H7 (cell line): Measurements from ENCODE around the gene NDRG3. TPM values are rescaled to one million over a fixed set of nuclear protein-coding genes. Genes with fewer than 3 reads are reported as not detected.

Experiments
- DNase-seq: peaks from one replicate; pipeline ENCODE4 v3.0.0; 2012
- H3K27me3 ChIP-seq: 2 replicates; pipeline ENCODE4 v1.6.0; 2011; ENCODE audit warnings: mild to moderate bottlenecking, low read length; ENCODE audit not compliant: control insufficient read depth, insufficient read depth
- H3K36me3 ChIP-seq: replicated peaks from 2 replicates; pipeline ENCODE4 v1.5.1; 2011; ENCODE audit warnings: low read length; ENCODE audit not compliant: control insufficient read depth, insufficient read depth
- H3K4me3 ChIP-seq: 2 replicates; pipeline ENCODE4 v1.5.1; 2011; ENCODE audit warnings: low read depth, mild to moderate bottlenecking, control low read depth, low read length, moderate library complexity; ENCODE audit not compliant: insufficient read depth
- total RNA-seq: library from RNA; depleted of rRNA; stranded (reverse); fragments of >200 nt; shearing (Covaris generic); gene quantifications from 2 replicates; pipeline ENCODE4 v1.2.3, GENCODE V29; 2014; rRNA removed

NDRG3 gene
- total RNA-seq, 1 experiment from 2014 or later: 23.2 TPM

- Histone ChIP-seq H3K27me3 (no peaks in the 10 kb centered on the region), H3K4me3 (no peak overlapping the region), H3K36me3 (peaks cover 28% of the 10 kb centered on the region)
- DNase-seq: no peak
Measured at GRCh38 chr20:36607586-36608387, 138.1 kb downstream of the NDRG3 start.

- Histone ChIP-seq H3K36me3 (peaks cover 20% of the 10 kb centered on the region), H3K4me3 (peak overlapping the region; percentile 79), H3K27me3 (no peaks in the 10 kb centered on the region)
- no peak for DNase-seq
Measured at GRCh38 chr20:36606158-36607066, 139.5 kb downstream of the NDRG3 start.

- Histone ChIP-seq H3K4me3 (peak within 1 kb of the TSS; percentile 79), H3K27me3 (no peaks in the 10 kb centered on the region), H3K36me3 (peaks cover 17% of the 10 kb centered on the region)
- peak; percentile 97 for DNase-seq
Measured at GRCh38 chr20:36605399-36606157, 140.3 kb downstream of the NDRG3 start, which contains the start of gene RAB5IF. Gene RAB5IF, plus strand, starts transcription at chr20:36605779. Its CDS starts 173 bp downstream, at chr20:36605952.

GRCh38 chr20:36604952-36605398 lies 140.9 kb downstream of the NDRG3 start:
- Histone ChIP-seq H3K27me3 (no peaks in the 10 kb centered on the region), H3K36me3 (peaks cover 17% of the 10 kb centered on the region), H3K4me3 (no peak overlapping the region)
- no peak for DNase-seq

Other genes with a start within 250 kb of the NDRG3 start
- 23.4 and 25.0 TPM in 2 replicates for gene MYL9, start 204.6 kb downstream of the NDRG3 start, total RNA-seq
- gene TGIF2, start 172.5 kb downstream of the NDRG3 start, total RNA-seq: 46.9 and 53.4 TPM in 2 replicates
- 104 and 117 TPM in 2 replicates for gene RAB5IF, start 140.3 kb downstream of the NDRG3 start, total RNA-seq
- 0.14 and 0.33 TPM in 2 replicates for gene SLA2, start 99.9 kb downstream of the NDRG3 start, total RNA-seq
- gene DSN1, start 27.7 kb upstream of the NDRG3 start, total RNA-seq: 36.7 and 44.3 TPM in 2 replicates
- gene TLDC2, start 130.0 kb upstream of the NDRG3 start, total RNA-seq: 0.31 and 0.44 TPM in 2 replicates
- 10.2 and 12.3 TPM in 2 replicates for gene SAMHD1, start 205.6 kb upstream of the NDRG3 start, total RNA-seq